WTC11 (cell line): ENCODE measurements around the gene TACC2.

ENCODE experiments used
- ATF1 ChIP-seq: sonication (generic); formaldehyde crosslinking; IDR thresholded peaks from 2 replicates; pipeline ENCODE4 v1.8.1; 2023; ENCODE audit warnings: mild to moderate bottlenecking, moderate library complexity, missing genetic modification reagents
- KAT7 ChIP-seq: sonication (generic); formaldehyde crosslinking; IDR thresholded peaks from 2 replicates; pipeline ENCODE4 v1.8.1; 2023; ENCODE audit warnings: missing genetic modification reagents, mild to moderate bottlenecking, borderline replicate concordance
- NR1H2 ChIP-seq: sonication (generic); formaldehyde crosslinking; IDR thresholded peaks from 2 replicates; pipeline ENCODE4 v1.9.0; 2021; ENCODE audit warnings: mild to moderate bottlenecking, moderate library complexity, missing genetic modification reagents
- NR3C1 ChIP-seq: sonication (generic); formaldehyde crosslinking; conservative IDR thresholded peaks from 2 replicates; pipeline ENCODE4 v1.8.1; 2023; ENCODE audit warnings: low read depth, mild to moderate bottlenecking, missing genetic modification reagents
- SMAD4 ChIP-seq: sonication (generic); formaldehyde crosslinking; IDR thresholded peaks from 2 replicates; pipeline ENCODE4 v1.8.0; 2022; ENCODE audit warnings: mild to moderate bottlenecking, missing genetic modification reagents
- TF ChIP-seq, protein P1 (sequence below): fragments of 200-600 bp; IDR thresholded peaks from 2 replicates; pipeline ENCODE4 v1.8.0; 2022; ENCODE audit warnings: antibody characterized with exemption

DNA sequence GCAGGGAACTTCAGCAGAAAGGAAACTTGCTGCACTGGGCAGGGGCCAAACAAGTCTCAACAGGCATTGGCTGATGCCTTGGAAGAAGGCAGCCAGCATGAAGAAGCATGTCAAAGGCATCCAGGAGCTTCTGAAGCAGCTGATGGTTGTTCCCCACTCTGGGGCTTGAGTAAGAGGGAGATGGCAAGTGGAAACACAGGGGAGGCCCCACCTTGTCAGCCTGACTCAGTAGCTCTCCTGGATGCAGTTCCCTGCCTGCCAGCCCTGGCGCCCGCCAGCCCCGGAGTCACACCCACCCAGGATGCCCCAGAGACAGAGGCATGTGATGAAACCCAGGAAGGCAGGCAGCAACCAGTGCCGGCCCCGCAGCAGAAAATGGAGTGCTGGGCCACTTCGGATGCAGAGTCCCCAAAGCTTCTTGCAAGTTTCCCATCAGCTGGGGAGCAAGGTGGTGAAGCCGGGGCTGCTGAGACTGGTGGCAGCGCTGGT, 96.5 kb downstream of the TACC2 start:
- TF ChIP-seq, protein P1, sequence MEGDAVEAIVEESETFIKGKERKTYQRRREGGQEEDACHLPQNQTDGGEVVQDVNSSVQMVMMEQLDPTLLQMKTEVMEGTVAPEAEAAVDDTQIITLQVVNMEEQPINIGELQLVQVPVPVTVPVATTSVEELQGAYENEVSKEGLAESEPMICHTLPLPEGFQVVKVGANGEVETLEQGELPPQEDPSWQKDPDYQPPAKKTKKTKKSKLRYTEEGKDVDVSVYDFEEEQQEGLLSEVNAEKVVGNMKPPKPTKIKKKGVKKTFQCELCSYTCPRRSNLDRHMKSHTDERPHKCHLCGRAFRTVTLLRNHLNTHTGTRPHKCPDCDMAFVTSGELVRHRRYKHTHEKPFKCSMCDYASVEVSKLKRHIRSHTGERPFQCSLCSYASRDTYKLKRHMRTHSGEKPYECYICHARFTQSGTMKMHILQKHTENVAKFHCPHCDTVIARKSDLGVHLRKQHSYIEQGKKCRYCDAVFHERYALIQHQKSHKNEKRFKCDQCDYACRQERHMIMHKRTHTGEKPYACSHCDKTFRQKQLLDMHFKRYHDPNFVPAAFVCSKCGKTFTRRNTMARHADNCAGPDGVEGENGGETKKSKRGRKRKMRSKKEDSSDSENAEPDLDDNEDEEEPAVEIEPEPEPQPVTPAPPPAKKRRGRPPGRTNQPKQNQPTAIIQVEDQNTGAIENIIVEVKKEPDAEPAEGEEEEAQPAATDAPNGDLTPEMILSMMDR: no peak
- TF ChIP-seq NR1H2 (CRISPR knock-in tag) (no peak), SMAD4 (no peak), KAT7 (CRISPR knock-in tag) (no peak), NR3C1 (no peak), ATF1 (no peak)
